NCI-H524 treated with DMSO at 0.1 percent for 48 hours (cell line): ENCODE results near the gene ALKBH3.

Experiments used
- DNase-seq: peaks from one replicate; lab custom pipeline; 2025; lab: John Stamatoyannopoulos, UW

Gene ALKBH3

DNA sequence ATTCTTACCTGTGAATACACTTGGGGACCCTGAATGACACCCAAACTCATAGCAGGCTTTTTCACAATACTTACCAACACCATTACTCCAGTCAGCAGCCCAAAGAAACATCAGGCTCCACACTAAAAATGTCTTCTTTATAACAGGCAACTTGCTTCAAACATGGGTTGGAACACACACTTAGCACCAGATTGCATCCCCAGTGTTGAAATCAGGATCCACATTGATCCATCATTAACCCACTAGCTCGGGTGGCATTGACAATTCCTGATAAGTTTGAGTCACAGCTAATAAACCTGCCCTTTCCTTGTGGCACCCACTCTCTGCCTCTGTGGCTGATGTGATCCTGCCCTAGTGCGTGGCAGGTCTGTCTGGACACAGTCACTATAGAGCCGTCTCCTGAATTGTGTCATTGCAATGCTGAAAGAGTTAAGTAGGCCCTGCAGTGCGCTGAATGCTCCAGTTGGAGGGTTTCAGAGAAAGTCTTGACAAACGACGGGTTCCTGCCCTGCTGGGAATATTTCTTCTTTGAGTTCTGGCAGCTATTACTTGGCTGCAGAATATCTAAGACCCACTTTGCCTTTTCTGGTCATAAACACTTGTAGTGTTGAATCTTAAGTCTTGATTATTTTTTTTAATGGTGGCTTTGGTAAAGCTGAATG, 42.2 kb downstream of the ALKBH3 start:
- no peak for DNase-seq

GRCh38 chr11:43923406-43924111, 42.9 kb downstream of the ALKBH3 start:
- DNase-seq = no peak

GRCh38 chr11:43924112-43924855, 43.7 kb downstream of the ALKBH3 start:
- DNase-seq = no peak

GRCh38 chr11:43925063-43925931, 44.7 kb downstream of the ALKBH3 start:
- DNase-seq = no peak

DNA sequence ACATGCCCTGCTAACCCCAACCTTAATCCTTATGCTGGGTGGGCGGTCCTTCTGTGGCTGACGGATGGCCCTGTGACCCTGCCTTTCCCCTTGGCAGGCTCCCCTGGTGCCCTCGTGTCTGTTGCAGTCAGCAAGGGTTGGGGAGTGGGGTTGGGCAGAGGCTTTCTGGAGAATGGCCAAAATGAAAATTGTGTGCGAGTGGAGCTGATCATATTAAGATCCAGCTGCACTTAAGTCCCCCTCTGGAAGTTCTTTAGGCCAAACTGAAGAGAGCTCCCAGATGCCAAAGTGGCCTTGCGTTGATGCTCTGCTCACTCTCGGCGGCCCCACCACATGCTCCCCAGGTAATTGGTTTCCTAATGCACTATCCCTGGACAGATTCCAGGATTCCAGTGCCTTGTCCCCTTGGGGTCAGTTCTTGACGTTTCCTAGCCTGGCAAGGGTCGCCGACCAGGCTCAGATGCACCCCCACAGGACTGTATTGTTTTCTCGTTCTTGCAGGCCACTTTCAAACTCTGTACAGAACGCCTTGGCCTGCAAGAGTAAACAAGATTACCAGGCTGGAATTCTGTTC, 45.4 kb downstream of the ALKBH3 start:
- peak; percentile 84 for DNase-seq

DNA sequence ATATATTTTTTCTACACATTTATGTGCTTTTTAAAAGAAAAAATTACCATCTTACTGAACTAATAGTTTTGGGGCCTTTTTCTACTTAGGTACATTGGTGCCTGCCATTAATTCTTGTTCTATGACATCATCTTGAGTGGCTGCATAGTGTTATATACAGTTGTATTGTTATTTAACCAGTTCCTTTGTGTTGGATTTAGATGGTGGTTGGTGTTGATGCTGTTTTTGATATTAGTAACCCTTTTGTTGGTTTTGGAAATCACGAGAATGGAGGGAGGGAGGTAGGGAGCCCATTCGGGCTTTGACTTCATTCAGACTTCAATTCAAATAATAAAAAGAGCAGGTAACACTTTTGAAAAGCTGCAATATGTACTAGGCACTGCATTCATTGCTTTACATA, 46.4 kb downstream of the ALKBH3 start:
- DNase-seq = no peak

DNA sequence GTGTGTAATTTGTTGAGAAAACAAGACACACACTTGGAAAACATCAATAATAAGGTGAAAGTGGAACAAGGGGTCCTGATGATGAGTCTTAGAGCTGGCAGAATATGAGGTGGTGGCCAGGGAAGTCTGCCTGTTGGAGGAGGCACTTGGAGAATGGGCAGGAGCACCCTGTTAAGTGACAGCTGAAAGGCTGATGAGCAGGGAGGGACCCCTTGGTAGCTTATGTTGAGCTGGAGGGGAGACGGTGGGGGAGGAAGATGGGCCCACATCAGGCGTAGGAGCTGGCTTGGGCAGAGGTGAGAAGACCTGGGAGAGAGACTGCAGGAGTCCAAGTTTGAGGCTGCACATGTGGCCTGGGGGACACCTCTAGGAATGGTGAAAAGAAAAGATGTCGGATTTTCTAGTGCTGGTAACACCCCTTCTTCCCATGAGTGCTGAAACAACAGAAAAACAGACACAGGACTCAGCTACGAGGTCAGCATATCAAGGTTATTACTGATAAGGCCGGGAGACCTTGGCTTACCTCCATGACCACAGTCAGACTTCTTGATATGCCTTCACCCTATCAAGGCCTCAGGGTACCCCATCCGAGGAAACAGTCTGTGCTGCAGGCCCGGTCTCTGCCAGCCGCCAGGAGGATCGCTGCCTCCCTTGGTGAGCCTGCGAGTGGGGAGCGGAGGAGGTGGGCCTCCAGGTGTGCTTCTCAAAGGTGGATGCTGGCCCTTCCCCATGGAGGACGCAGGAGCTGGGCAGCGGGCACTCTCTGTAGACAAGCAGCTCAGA, 47.5 kb downstream of the ALKBH3 start:
- DNase-seq = no peak

GRCh38 chr11:43928721-43929120, 48.1 kb downstream of the ALKBH3 start:
- DNase-seq = no peak

- no peak for DNase-seq
Observed at GRCh38 chr11:43930868-43931716, 50.5 kb downstream of the ALKBH3 start.

DNA sequence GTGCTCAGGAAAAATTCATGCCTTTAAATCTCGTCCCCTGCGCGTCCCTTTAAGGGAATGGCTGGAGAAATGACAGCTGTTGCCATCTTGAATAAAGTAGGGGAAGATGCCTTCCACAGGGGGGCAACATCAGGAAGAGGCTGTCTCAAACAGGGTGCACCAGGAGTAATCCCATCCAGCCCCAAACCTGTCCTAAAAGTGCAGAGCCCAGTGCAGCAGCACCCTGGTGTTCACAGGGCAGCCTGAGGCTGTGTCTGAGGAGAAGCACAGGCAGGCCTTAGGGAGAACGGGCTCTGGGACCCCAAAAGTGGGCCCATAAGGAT, 51.0 kb downstream of the ALKBH3 start:
- no peak for DNase-seq

- no peak for DNase-seq
Observed at GRCh38 chr11:43933226-43933607, 52.6 kb downstream of the ALKBH3 start.

- DNase-seq = no peak
Observed at GRCh38 chr11:43933608-43934551, 53.2 kb downstream of the ALKBH3 start.

DNA sequence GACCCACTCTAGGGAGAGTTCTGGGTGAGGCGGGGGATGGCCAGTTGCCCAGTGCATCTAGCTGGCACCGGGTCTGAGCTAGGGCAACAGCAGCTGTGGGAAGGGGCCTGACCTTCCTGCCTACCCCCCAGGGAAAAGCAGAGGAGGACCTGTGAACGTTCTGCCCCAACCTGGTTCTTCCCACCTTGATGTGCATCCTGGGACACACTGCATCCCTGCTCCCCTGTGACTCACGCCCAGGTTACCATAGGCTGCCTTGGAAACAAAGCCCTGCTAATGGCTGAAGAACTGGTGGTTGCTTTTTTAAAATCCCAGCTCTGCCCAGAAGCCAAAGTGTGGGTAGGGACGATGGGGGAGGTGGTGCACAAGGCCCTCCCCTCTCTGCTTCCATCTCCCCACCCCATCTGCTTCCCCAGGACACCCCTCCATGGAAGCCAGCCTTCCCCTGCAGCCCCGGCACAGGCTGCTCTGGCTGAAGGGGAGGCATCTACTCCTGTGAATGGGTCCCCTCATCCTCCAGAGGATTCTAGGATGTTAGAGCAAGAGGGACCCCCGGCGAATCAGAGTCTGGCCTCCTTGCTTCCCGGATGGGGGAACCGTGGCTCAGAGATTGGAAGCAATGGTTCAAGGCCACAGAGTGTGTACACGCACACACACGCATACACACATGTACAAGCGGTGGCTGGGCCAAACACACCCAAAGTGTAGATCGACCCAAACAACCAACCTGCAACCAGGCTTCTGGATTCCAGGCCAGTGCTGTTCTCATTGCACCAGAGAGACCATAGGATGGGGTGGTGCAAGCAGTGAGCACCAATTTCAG, 54.2 kb downstream of the ALKBH3 start:
- DNase-seq = no peak

GRCh38 chr11:43935424-43935979, 54.9 kb downstream of the ALKBH3 start:
- no peak for DNase-seq

DNA sequence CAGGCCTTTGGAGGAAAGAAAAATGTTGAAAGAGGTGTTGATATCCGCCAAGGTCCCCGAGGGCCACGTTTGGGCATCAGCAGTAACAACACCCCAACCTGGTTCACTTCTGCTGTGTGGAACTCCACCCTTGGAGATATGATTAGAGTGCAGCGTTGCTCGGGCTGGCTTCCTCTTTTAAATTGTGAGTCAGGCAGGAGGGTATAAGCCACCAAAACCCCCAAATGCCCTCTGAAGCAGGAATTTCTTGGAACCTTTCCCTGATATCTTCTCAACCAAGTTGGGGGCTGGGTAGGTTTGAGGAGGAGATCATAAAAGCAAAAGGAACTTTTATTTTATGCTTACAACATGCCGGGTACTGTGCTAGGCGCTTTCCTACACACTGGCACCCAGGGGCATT, 55.4 kb downstream of the ALKBH3 start:
- DNase-seq = no peak

DNA sequence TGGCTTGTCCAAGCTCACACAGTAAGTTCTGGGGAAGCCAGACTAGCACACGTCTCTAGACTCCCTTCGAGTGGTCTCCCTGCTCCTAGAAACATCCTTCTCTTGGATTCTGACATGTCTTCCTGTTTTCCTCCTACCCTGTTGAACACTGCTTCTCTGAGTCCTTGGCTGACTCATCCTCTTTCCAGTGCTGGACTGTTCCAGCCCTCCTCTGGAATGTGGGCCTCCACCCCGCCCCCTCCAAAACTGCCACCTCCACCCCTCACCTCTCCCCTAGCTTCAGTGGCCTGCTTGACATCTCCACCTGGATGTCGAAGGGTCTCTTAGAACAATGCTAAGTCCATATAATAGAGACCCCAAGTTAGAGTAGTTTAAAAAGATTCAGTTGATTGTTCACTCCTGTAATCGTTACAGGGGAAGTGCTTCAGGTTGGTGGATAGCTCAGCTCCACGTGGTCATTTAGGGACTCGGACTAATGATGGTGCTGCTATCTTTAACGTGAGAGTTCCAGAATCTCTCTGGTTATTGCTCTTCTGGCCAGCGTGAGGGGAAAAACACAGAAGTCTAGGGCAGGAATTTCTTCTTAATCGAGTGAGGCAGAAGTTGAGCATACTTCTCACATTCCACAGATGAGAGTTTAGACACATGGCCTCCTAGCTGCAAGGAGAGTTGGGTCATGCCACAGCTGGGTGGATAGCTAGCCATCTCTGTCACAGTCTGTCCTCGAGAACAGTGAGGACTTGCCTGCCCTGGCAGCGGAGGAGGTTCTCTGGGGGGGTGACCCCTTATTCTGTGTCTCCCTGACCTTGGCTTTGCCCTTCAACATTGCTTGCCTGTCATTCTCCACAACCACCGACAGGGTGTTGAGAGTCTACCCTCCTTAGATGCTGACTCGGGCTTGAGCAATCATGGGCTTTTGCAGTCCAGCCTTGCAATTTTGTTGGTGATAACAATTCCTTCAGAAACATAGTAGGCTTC, 57.1 kb downstream of the ALKBH3 start:
- DNase-seq = no peak
